H9 (cell line): ENCODE measurements around the gene RAB3B. TPM values are rescaled to one million over a fixed set of nuclear protein-coding genes. Genes with fewer than 3 reads are reported as not detected.

ENCODE experiments used
- DNase-seq: peaks from one replicate; pipeline ENCODE4 v3.0.0-alpha.2; 2017
- H2AFZ ChIP-seq: one replicate; pipeline ENCODE4 v1.6.1; 2013; ENCODE audit warnings: mild to moderate bottlenecking, low read length, control low read depth, moderate library complexity
- H2AK5ac ChIP-seq: 2 replicates; pipeline ENCODE4 v1.6.1; 2013; ENCODE audit warnings: low read length, control low read depth, mixed read lengths; ENCODE audit not compliant: insufficient read length
- H2BK120ac ChIP-seq: one replicate; pipeline ENCODE4 v1.6.1; 2013; ENCODE audit warnings: low read depth, mild to moderate bottlenecking, low read length, control low read depth, inconsistent platforms; ENCODE audit not compliant: poor library complexity, severe bottlenecking
- H2BK12ac ChIP-seq: 2 replicates; pipeline ENCODE4 v1.6.1; 2013; ENCODE audit warnings: low read length, control low read depth, mixed read lengths, low read depth; ENCODE audit not compliant: insufficient read length
- H2BK15ac ChIP-seq: 2 replicates; pipeline ENCODE4 v1.6.1; 2013; ENCODE audit warnings: low read depth, low read length, control low read depth
- H2BK20ac ChIP-seq: one replicate; pipeline ENCODE4 v1.6.1; 2013; ENCODE audit warnings: low read depth, mild to moderate bottlenecking, low read length, control low read depth, inconsistent platforms; ENCODE audit not compliant: poor library complexity, severe bottlenecking
- H2BK5ac ChIP-seq: 2 replicates; pipeline ENCODE4 v1.6.1; 2013; ENCODE audit warnings: low read length, control low read depth, mixed read lengths; ENCODE audit not compliant: insufficient read length
- H3K14ac ChIP-seq: 2 replicates; pipeline ENCODE4 v1.6.1; 2013; ENCODE audit warnings: low read length, control low read depth; ENCODE audit not compliant: insufficient read depth
- H3K18ac ChIP-seq: 2 replicates; pipeline ENCODE4 v1.6.1; 2013; ENCODE audit warnings: low read depth, mild to moderate bottlenecking, mixed read lengths, low read length, control low read depth; ENCODE audit not compliant: insufficient read length
- H3K23ac ChIP-seq: 2 replicates; pipeline ENCODE4 v1.6.1; 2013; ENCODE audit warnings: low read length, control low read depth, mixed read lengths, low read depth; ENCODE audit not compliant: insufficient read length
- H3K23me2 ChIP-seq: 2 replicates; pipeline ENCODE4 v1.6.1; 2013; ENCODE audit warnings: low read depth, mild to moderate bottlenecking, mixed read lengths, low read length, control low read depth; ENCODE audit not compliant: insufficient read length, poor library complexity, severe bottlenecking
- H3K27ac ChIP-seq: 2 replicates; pipeline ENCODE4 v1.5.1; 2013; ENCODE audit warnings: low read length, control low read depth, mixed read lengths, low read depth; ENCODE audit not compliant: insufficient read length
- H3K27me3 ChIP-seq: 2 replicates; pipeline ENCODE4 v1.6.1; 2013; ENCODE audit warnings: low read length, control low read depth, inconsistent platforms; ENCODE audit not compliant: insufficient read depth
- H3K4ac ChIP-seq: 2 replicates; pipeline ENCODE4 v1.6.1; 2013; ENCODE audit warnings: low read depth, mild to moderate bottlenecking, control low read depth, inconsistent platforms, low read length, moderate library complexity
- H3K4me1 ChIP-seq: 2 replicates; pipeline ENCODE4 v1.6.1; 2013; ENCODE audit warnings: low read length, control low read depth, inconsistent platforms; ENCODE audit not compliant: insufficient read depth
- H3K4me2 ChIP-seq: 2 replicates; pipeline ENCODE4 v1.6.1; 2013; ENCODE audit warnings: low read length, control low read depth, mixed read lengths; ENCODE audit not compliant: insufficient read length, insufficient read depth
- H3K56ac ChIP-seq: 2 replicates; pipeline ENCODE4 v1.6.1; 2013; ENCODE audit warnings: low read depth, mild to moderate bottlenecking, mixed read lengths, low read length, control low read depth; ENCODE audit not compliant: insufficient read length
- H3K79me1 ChIP-seq: 2 replicates; pipeline ENCODE4 v1.6.1; 2013; ENCODE audit warnings: low read depth, mild to moderate bottlenecking, moderate library complexity, low read length, control low read depth, inconsistent platforms; ENCODE audit not compliant: insufficient read depth, poor library complexity, severe bottlenecking
- H3K79me2 ChIP-seq: 2 replicates; pipeline ENCODE4 v1.6.1; 2013; ENCODE audit warnings: low read length, control low read depth, inconsistent platforms; ENCODE audit not compliant: insufficient read depth
- H3K9ac ChIP-seq: 2 replicates; pipeline ENCODE4 v1.6.1; 2013; ENCODE audit warnings: low read length, control low read depth, mixed read lengths; ENCODE audit not compliant: insufficient read length; ENCODE audit errors: extremely low read depth
- H3K9me3 ChIP-seq: one replicate; pipeline ENCODE4 v1.6.1; 2013; ENCODE audit warnings: low read depth, low read length, inconsistent platforms; ENCODE audit not compliant: control insufficient read depth
- H3T11ph ChIP-seq: one replicate; pipeline ENCODE4 v1.6.1; 2013; ENCODE audit warnings: mild to moderate bottlenecking, low read length, control low read depth, inconsistent platforms
- H4K20me1 ChIP-seq: one replicate; pipeline ENCODE4 v1.6.1; 2013; ENCODE audit not compliant: control insufficient read depth, insufficient read length, insufficient read depth
- H4K5ac ChIP-seq: 2 replicates; pipeline ENCODE4 v1.6.1; 2013; ENCODE audit warnings: low read depth, mild to moderate bottlenecking, mixed read lengths, low read length, control low read depth; ENCODE audit not compliant: insufficient read length
- H4K8ac ChIP-seq: replicated peaks from 2 replicates; pipeline ENCODE4 v1.6.1; 2013; ENCODE audit warnings: low read length, control low read depth, mixed read lengths, low read depth; ENCODE audit not compliant: insufficient read length
- H4K91ac ChIP-seq: 2 replicates; pipeline ENCODE4 v1.6.1; 2013; ENCODE audit warnings: low read depth, mild to moderate bottlenecking, moderate library complexity, mixed read lengths, low read length, control low read depth; ENCODE audit not compliant: insufficient read length
- H3K27ac Mint-ChIP-seq, 3 experiments: 2 replicates in 2 of 3; 3 replicates in 1 of 3; pipeline ENCODE4 v1.8.0; 2020 to 2021; ENCODE audit warnings: mixed read lengths in 3 of 3, mild to moderate bottlenecking in 1 of 3, moderate library complexity in 1 of 3
- H3K27me3 Mint-ChIP-seq: 2 replicates; pipeline ENCODE4 v1.8.0; 2021; ENCODE audit warnings: low read depth, mild to moderate bottlenecking, moderate library complexity, mixed read lengths
- H3K36me3 Mint-ChIP-seq, 3 experiments: 2 replicates in 2 of 3; 3 replicates in 1 of 3; pipeline ENCODE4 v1.8.0; 2020 to 2021; ENCODE audit warnings: low read depth in 3 of 3, mixed read lengths in 3 of 3; ENCODE audit not compliant: insufficient read depth in 1 of 3
- H3K4me1 Mint-ChIP-seq, 2 experiments: 2 replicates each; pipeline ENCODE4 v1.8.0; 2020; ENCODE audit warnings: mixed read lengths in 2 of 2
- H3K4me3 Mint-ChIP-seq, 2 experiments: 2 replicates in 1 of 2; 3 replicates in 1 of 2; pipeline ENCODE4 v1.8.0; 2020 to 2021; ENCODE audit warnings: mild to moderate bottlenecking in 2 of 2, mixed read lengths in 2 of 2, moderate library complexity in 1 of 2
- H3K9me3 Mint-ChIP-seq, 2 experiments: 2 replicates in 1 of 2; 3 replicates in 1 of 2; pipeline ENCODE4 v1.8.0; 2020; ENCODE audit warnings: mild to moderate bottlenecking in 2 of 2, mixed read lengths in 2 of 2, moderate library complexity in 1 of 2
- WGBS: extraction: QIAGEN DNeasy Blood & Tissue Kit; methylation state at CpG from one replicate; pipeline ENCODE4 v1.1.7; 2013; ENCODE audit warnings: missing lambda C conversion rate, low lambda C conversion rate, mixed read lengths; ENCODE audit not compliant: insufficient read length; ENCODE audit errors: extremely low coverage; 5-methylcytosine and 5-hydroxymethylcytosine counted together
- total RNA-seq: library from RNA; stranded (reverse); gene quantifications from 2 replicates; pipeline ENCODE4 v1.2.1, GENCODE V29; 2021
- TF ChIP-seq, protein P1 (sequence below): fragments of 200-600 bp; sonication (generic); conservative IDR thresholded peaks from 3 replicates; pipeline ENCODE4 v1.8.0; 2021; ENCODE audit warnings: antibody characterized with exemption, mild to moderate bottlenecking

Gene RAB3B
- total RNA-seq, 1 experiment from 2014 or later = 30.6 TPM

DNA sequence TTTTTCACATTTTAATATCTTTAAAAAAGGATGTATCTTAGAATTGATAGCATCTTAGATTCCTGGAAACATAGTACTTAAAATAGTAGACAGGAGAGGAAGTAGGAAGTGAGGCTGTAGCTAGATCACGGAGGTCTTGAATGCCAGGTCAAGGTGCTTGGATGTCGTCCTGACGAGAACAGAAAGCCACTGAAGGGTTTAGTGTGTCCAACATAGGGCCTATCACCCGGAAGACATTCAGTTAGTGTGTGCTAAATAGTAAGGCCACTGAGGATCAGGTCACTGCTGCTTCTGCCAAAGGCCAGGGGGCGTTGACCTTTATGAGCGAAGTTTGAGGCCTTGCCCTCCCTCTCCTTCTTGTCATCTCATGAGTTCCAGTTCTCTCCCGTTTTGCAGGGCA lies 35.7 kb downstream of the RAB3B start:
- no peak overlapping the region for H2BK15ac ChIP-seq
- H2AFZ ChIP-seq = no peak overlapping the region
- no peak for DNase-seq
- no peak overlapping the region for H4K5ac ChIP-seq
- no peak overlapping the region for H2AK5ac ChIP-seq
- WGBS = no CpG with 5 or more reads among the region's 7 CpGs
- peaks cover 24 to 61% (median 49%) of the 10 kb centered on the region in 3 experiments for H3K36me3 Mint-ChIP-seq
- H3K9me3 ChIP-seq = peaks cover 2% of the 10 kb centered on the region
- H3K9me3 Mint-ChIP-seq = peaks cover 4 to 6% of the 10 kb centered on the region in 2 experiments; a peak in 2 of 5 replicates
- H3K27ac ChIP-seq = no peak overlapping the region
- no peak overlapping the region for H2BK12ac ChIP-seq
- peak overlapping the region in 1 of 3 experiments; percentile 11; a peak in 1 of 7 replicates for H3K27ac Mint-ChIP-seq
- H3K56ac ChIP-seq = no peak overlapping the region
- H3K79me2 ChIP-seq = no peaks in the 10 kb centered on the region
- TF ChIP-seq, protein P1, sequence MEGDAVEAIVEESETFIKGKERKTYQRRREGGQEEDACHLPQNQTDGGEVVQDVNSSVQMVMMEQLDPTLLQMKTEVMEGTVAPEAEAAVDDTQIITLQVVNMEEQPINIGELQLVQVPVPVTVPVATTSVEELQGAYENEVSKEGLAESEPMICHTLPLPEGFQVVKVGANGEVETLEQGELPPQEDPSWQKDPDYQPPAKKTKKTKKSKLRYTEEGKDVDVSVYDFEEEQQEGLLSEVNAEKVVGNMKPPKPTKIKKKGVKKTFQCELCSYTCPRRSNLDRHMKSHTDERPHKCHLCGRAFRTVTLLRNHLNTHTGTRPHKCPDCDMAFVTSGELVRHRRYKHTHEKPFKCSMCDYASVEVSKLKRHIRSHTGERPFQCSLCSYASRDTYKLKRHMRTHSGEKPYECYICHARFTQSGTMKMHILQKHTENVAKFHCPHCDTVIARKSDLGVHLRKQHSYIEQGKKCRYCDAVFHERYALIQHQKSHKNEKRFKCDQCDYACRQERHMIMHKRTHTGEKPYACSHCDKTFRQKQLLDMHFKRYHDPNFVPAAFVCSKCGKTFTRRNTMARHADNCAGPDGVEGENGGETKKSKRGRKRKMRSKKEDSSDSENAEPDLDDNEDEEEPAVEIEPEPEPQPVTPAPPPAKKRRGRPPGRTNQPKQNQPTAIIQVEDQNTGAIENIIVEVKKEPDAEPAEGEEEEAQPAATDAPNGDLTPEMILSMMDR = no peak
- no peaks in the 10 kb centered on the region for H3K23me2 ChIP-seq
- no peak overlapping the region for H3K9ac ChIP-seq
- no peaks in the 10 kb centered on the region for H3K27me3 ChIP-seq
- H3K23ac ChIP-seq = no peak overlapping the region
- no peak overlapping the region for H4K91ac ChIP-seq
- no peak overlapping the region for H4K8ac ChIP-seq
- no peak overlapping the region for H2BK120ac ChIP-seq
- no peak overlapping the region for H3T11ph ChIP-seq
- no peak overlapping the region for H3K4me3 Mint-ChIP-seq
- peaks cover 17% of the 10 kb centered on the region for H3K4me1 ChIP-seq
- no peak overlapping the region for H3K4ac ChIP-seq
- peaks cover 3% of the 10 kb centered on the region for H3K79me1 ChIP-seq
- H4K20me1 ChIP-seq = no peaks in the 10 kb centered on the region
- H2BK20ac ChIP-seq = no peak overlapping the region
- H2BK5ac ChIP-seq = no peak overlapping the region
- H3K4me2 ChIP-seq = no peak overlapping the region
- no peak overlapping the region for H3K18ac ChIP-seq
- no peak overlapping the region for H3K14ac ChIP-seq
- no peaks in the 10 kb centered on the region; the same call in 1 of the 2 replicates for H3K27me3 Mint-ChIP-seq
- H3K4me1 Mint-ChIP-seq = peaks cover 21 to 25% of the 10 kb centered on the region in 2 experiments
